KMS-11 (cell line): ENCODE results near the gene CTNND1.
"Not testable (repeated sequence)": the region's sequence is repeated elsewhere in the genome, so short reads cannot be mapped to it uniquely, and the experiment has no call there.

Experiments
- H2AFZ ChIP-seq: fragments of 200-600 bp; sonication (generic); 2 replicates; pipeline ENCODE4 v1.6.1; 2016; ENCODE audit warnings: antibody characterized with exemption, mixed run types, low read depth
- H3K27ac ChIP-seq: fragments of 200-600 bp; sonication (generic); 2 replicates; pipeline ENCODE4 v1.6.1; 2016; ENCODE audit warnings: mild to moderate bottlenecking, mixed run types
- H3K27me3 ChIP-seq: fragments of 200-600 bp; sonication (generic); 2 replicates; pipeline ENCODE4 v1.6.1; 2017; ENCODE audit warnings: mild to moderate bottlenecking, low read depth, mixed run types, moderate library complexity; ENCODE audit not compliant: insufficient read depth
- H3K36me3 ChIP-seq: fragments of 200-600 bp; sonication (generic); 2 replicates; pipeline ENCODE4 v1.6.1; 2017; ENCODE audit warnings: mild to moderate bottlenecking, mixed run types; ENCODE audit not compliant: insufficient read depth
- H3K4me1 ChIP-seq: fragments of 200-600 bp; sonication (generic); 2 replicates; pipeline ENCODE4 v1.6.1; 2016; ENCODE audit warnings: mild to moderate bottlenecking, low read depth, mixed run types; ENCODE audit not compliant: poor library complexity, severe bottlenecking
- H3K4me2 ChIP-seq: fragments of 200-600 bp; sonication (generic); 2 replicates; pipeline ENCODE4 v1.7.0; 2016; ENCODE audit warnings: mild to moderate bottlenecking, mixed run types
- H3K4me3 ChIP-seq: fragments of 200-600 bp; sonication (generic); IDR thresholded peaks from 2 replicates; pipeline ENCODE4 v1.6.1; 2017; ENCODE audit warnings: low read depth, low read length, mixed read lengths; ENCODE audit not compliant: insufficient read depth
- H3K79me2 ChIP-seq: fragments of 200-600 bp; sonication (generic); 2 replicates; pipeline ENCODE4 v1.6.1; 2016; ENCODE audit warnings: low read depth, mixed run types; ENCODE audit not compliant: insufficient read depth
- H3K9ac ChIP-seq: fragments of 200-600 bp; sonication (generic); 2 replicates; pipeline ENCODE4 v1.6.1; 2016; ENCODE audit warnings: mild to moderate bottlenecking, mixed run types
- H4K20me1 ChIP-seq: fragments of 200-600 bp; sonication (generic); 2 replicates; pipeline ENCODE4 v1.6.1; 2016; ENCODE audit warnings: mild to moderate bottlenecking, mixed run types; ENCODE audit not compliant: insufficient read depth
- CTCF ChIP-seq: fragments of 200-600 bp; sonication (generic); conservative IDR thresholded peaks from 2 replicates; pipeline ENCODE4 v1.6.1; 2017; ENCODE audit warnings: low read depth, mild to moderate bottlenecking, antibody characterized with exemption, low read length, moderate library complexity, mixed read lengths

Gene CTNND1

GRCh38 chr11:57819252-57819979, 57.8 kb downstream of the CTNND1 start:
- TF ChIP-seq CTCF: no peak
- Histone ChIP-seq H3K4me2 (no peak overlapping the region), H2AFZ (no peak overlapping the region), H3K4me3 (no peak overlapping the region), H4K20me1 (no peaks in the 10 kb centered on the region), H3K27ac (no peak overlapping the region), H3K79me2 (no peaks in the 10 kb centered on the region), H3K9ac (no peak overlapping the region), H3K36me3 (no peaks in the 10 kb centered on the region), H3K4me1 (no peaks in the 10 kb centered on the region), H3K27me3 (no peaks in the 10 kb centered on the region)

GRCh38 chr11:57823859-57824258, 62.3 kb downstream of the CTNND1 start:
- Histone ChIP-seq H3K27me3 (no peaks in the 10 kb centered on the region), H3K4me2 (no peak overlapping the region), H3K27ac (no peak overlapping the region), H3K9ac (no peak overlapping the region), H4K20me1 (no peaks in the 10 kb centered on the region), H2AFZ (no peak overlapping the region), H3K4me1 (no peaks in the 10 kb centered on the region), H3K79me2 (no peaks in the 10 kb centered on the region), H3K4me3 (no peak overlapping the region), H3K36me3 (no peaks in the 10 kb centered on the region)
- TF ChIP-seq CTCF: no peak

DNA sequence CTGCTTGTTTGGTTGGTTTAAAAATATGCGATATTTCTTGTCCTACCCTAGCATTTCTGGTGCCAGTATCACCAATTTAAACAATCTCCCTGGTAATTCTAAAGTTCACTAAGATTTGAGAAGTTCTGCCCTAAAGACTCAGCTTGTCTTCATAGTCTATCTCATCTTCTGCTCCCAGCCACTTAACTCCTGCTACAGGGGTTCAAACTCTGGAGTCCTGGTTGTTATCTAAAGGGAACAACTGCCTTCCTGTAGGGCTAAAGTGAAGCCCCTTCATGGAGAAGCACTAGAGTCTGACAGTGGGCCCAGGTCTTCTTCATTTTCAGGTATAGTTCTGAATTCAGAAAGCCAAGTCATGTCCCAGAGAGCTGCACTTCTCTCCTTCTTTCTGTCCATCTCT, 73.2 kb downstream of the CTNND1 start:
- no peak overlapping the region for H3K27ac ChIP-seq
- no peak overlapping the region for H3K4me3 ChIP-seq
- H2AFZ ChIP-seq: no peak overlapping the region
- no peaks in the 10 kb centered on the region for H4K20me1 ChIP-seq
- no peak for TF ChIP-seq CTCF
- no peaks in the 10 kb centered on the region for H3K4me1 ChIP-seq
- H3K4me2 ChIP-seq: no peak overlapping the region
- no peaks in the 10 kb centered on the region for H3K27me3 ChIP-seq
- H3K36me3 ChIP-seq: no peaks in the 10 kb centered on the region
- H3K79me2 ChIP-seq: no peaks in the 10 kb centered on the region
- H3K9ac ChIP-seq: no peak overlapping the region

- not testable (repeated sequence) for H4K20me1 ChIP-seq, H3K27me3 ChIP-seq, H3K79me2 ChIP-seq, H3K9ac ChIP-seq, H3K4me1 ChIP-seq, H3K36me3 ChIP-seq, H2AFZ ChIP-seq, H3K4me3 ChIP-seq, H3K4me2 ChIP-seq, H3K27ac ChIP-seq
These were observed 77.0 kb downstream of the CTNND1 start for GRCh38 chr11:57838609-57839008.

DNA sequence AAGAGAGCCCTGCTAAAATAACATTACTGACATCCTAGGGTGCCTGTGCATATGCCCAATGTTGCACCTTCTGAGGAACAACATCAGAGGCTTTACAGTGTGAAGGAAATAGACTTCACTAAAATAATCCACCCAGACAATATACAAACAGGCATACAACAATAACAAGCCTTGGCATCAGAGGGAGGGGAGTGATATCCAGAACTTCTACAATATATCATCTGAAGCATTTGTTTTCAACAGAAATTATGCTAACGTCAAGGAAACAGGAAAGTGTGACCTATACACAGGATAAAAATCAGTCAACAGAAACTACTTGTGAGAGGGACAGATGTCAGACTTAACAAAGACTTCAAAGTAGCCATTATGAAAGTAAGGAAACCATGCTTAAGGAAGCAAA, 81.3 kb downstream of the CTNND1 start:
- Histone ChIP-seq H2AFZ (no peak overlapping the region), H3K27ac (no peak overlapping the region), H3K9ac (no peak overlapping the region), H3K4me1 (no peaks in the 10 kb centered on the region), H3K4me3 (no peak overlapping the region), H4K20me1 (no peaks in the 10 kb centered on the region), H3K4me2 (no peak overlapping the region), H3K36me3 (no peaks in the 10 kb centered on the region), H3K27me3 (no peaks in the 10 kb centered on the region), H3K79me2 (no peaks in the 10 kb centered on the region)
- TF ChIP-seq CTCF: no peak
